Spleen (tissue), 7 donors: ENCODE results near the gene ZDHHC14.

Experiments
- CTCF ChIP-seq, 11 experiments: fragments of 200-600 bp in 7 of 11; fragments of 450-650 bp in 4 of 11; sonication (generic) in 4 of 11; IDR thresholded peaks in 8 of 11; conservative IDR thresholded peaks in 3 of 11; 1 replicate in 7 of 11; 2 replicates in 4 of 11; pipeline versions ENCODE4 v1.4.0 to v1.8.0; 2016 to 2021; ENCODE audit warnings: antibody characterized with exemption in 11 of 11, inconsistent platforms in 4 of 11, mild to moderate bottlenecking in 1 of 11
- POLR2A ChIP-seq, 3 donors: fragments of 450-650 bp; IDR thresholded peaks; one replicate each; pipeline ENCODE4 v1.5.1; 2017; ENCODE audit warnings: antibody characterized with exemption in 3 of 3, mild to moderate bottlenecking in 1 of 3
- donor health status: DM: no; HTN: no; CAD: no; lungs with moderate emphysema.
- donor health status: DM: no; HTN: no; CAD: no.
- donor health status: DM: no; HTN: no; CAD: no.

GRCh38 chr6:157531986-157532365, 151.0 kb downstream of the ZDHHC14 start:
- TF ChIP-seq CTCF (IDR thresholded peaks at IDR 0.05 in 8 of 11, conservative IDR thresholded peaks at IDR 0.05 in 3 of 11) (no peak), POLR2A (IDR thresholded peaks at IDR 0.05) (no peak)
